ENCODE data around the gene WFDC5. TPM values are rescaled to one million over a fixed set of nuclear protein-coding genes. Genes with fewer than 3 reads are reported as not detected.
"Not testable (repeated sequence)": the region's sequence is repeated elsewhere in the genome, so short reads cannot be mapped to it uniquely, and the experiment has no call there.

WFDC5 gene
- total RNA-seq, 4 donors from 2014 or later: not detected

DNA sequence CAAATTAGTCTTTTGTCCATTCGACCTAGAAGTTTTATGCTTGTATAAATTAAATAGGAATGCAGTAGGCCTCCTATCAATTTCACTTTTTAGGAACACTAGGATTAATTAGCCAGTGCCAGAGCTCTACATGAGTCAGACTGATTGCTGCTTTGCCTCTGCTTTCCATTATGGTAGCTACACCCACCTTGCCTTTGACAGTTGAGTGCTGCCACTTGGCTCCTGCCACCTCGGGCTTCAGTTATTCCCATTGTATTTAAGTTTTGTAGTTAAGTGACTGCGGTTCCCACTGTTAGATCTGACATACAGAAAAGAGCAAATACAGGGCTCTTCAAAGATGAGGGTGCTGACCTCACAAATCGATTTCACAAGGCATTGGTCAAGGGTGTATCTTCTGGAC is 25.9 kb upstream of the WFDC5 start:
- no peaks in the 10 kb centered on the region for H3K9me3 ChIP-seq
- H3K4me1 ChIP-seq: no peaks in the 10 kb centered on the region
- WGBS, 2 donors: 70 to 75% methylated on average over 4 of the region's 4 CpGs
- DNase-seq: no peak
- H3K4me3 ChIP-seq (replicated peaks in 1 of 3): no peak overlapping the region
- intact Hi-C loops (cut with DNase I): no loop called here
- H3K27ac ChIP-seq: no peak overlapping the region
- H3K27me3 ChIP-seq: no peaks in the 10 kb centered on the region
- TF ChIP-seq, protein P1, sequence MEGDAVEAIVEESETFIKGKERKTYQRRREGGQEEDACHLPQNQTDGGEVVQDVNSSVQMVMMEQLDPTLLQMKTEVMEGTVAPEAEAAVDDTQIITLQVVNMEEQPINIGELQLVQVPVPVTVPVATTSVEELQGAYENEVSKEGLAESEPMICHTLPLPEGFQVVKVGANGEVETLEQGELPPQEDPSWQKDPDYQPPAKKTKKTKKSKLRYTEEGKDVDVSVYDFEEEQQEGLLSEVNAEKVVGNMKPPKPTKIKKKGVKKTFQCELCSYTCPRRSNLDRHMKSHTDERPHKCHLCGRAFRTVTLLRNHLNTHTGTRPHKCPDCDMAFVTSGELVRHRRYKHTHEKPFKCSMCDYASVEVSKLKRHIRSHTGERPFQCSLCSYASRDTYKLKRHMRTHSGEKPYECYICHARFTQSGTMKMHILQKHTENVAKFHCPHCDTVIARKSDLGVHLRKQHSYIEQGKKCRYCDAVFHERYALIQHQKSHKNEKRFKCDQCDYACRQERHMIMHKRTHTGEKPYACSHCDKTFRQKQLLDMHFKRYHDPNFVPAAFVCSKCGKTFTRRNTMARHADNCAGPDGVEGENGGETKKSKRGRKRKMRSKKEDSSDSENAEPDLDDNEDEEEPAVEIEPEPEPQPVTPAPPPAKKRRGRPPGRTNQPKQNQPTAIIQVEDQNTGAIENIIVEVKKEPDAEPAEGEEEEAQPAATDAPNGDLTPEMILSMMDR (IDR thresholded peaks at IDR 0.05): no peak
- no peaks in the 10 kb centered on the region for H3K36me3 ChIP-seq

DNA sequence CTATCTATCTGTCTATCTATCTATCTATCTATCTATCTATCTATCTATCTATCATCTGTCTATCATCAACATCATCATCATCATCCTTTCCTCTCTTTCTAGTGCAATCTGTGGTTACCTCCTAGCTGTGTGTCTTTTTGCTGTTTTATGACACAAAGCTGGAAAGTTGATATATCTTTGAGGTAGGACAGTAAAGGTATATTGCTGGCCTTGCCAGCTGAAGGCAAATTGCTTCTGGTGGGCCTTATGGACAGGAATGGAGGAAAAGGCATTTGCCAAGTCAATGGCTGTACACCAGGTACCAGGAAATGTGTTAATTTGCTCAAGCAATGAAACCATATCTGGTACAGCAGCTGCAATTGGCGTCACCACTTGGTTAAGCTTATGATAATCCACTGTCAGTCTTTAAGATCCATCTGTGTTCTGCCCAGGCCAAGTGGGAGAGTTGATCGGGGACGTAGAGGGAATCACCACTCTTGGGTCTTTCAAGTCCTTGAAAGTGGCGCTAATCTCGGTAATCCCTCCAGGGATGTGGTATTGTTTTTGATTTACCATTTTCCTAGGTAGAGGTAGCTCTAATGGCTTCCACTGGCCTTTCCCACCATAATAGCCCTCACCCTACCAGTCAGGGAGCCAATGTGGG is 24.9 kb upstream of the WFDC5 start:
- H3K27me3 ChIP-seq; intact Hi-C loops (cut with DNase I); DNase-seq; H3K9me3 ChIP-seq; H3K4me3 ChIP-seq (replicated peaks in 1 of 3); H3K36me3 ChIP-seq; H3K27ac ChIP-seq; H3K4me1 ChIP-seq: not testable (repeated sequence)
- 93 to 98% methylated on average over 5 of the region's 5 CpGs for WGBS, 2 donors

DNA sequence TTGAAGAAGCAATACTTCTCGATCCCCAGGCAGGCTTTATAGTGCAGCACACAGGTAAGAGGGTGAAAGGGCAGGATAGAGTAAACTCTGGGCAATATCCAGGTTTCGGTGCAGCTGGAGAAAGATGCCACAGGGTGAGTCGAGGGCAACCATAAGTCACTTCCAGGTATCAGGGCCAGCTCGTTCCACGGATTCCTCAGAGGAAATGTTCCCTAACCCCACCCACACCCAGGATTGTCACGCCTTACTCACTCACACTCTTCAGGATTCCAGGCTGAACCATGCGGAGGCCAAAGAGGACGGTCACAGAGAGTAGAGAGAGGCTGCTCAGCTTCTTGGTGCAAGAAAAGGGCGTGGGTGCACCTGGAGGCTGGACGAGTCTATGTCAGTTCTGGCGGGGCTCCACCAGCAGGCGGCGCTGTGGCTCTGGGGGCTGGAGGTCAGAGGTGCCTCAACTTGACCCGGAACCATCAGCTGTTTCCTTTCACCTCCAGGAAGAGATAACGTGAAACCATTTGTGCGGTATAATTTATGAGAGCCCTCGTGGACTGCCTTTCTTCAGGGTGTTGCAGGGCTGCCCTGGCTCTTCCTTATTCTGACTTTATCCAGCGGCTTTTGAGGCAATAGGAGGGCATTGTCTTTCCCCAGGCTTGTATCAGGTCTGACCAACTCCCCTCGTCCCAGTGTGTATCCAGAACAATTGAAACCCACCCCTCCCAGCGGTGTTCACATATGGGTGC is 23.8 kb upstream of the WFDC5 start:
- H3K36me3 ChIP-seq: no peaks in the 10 kb centered on the region
- intact Hi-C loops (cut with DNase I): no loop called here
- DNase-seq: peak; percentile 34 to 64
- H3K27me3 ChIP-seq: no peaks in the 10 kb centered on the region
- H3K27ac ChIP-seq: no peak overlapping the region
- no peaks in the 10 kb centered on the region for H3K9me3 ChIP-seq
- H3K4me1 ChIP-seq: no peaks in the 10 kb centered on the region
- 40 to 52% methylated on average over 18 to 20 of the region's 20 CpGs for WGBS, 2 donors
- TF ChIP-seq, protein P1 (IDR thresholded peaks at IDR 0.05): peak; percentile 9 to 73 (median 34)
- no peak for TF ChIP-seq POLR2A (IDR thresholded peaks at IDR 0.05)
- no peak overlapping the region for H3K4me3 ChIP-seq (replicated peaks in 1 of 3)

DNA sequence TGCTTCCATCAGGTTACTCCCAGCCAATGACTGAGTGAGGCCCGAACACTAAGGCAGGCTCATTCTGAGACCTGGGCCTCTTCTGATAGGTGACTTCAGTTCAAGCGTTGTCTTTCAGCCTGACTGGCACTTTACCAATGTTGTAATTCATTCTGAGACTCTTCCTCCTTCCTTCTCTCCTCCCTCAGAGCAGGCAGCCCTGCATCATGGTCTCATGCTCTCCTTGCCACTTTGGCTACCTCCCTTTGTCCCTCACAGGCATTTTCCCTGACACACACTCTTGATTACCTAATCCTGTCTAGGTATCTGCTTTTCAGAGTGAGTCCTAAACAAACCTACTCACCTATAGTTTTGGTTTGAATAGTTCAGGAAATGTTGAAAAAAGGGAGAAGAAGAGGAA is 21.9 kb upstream of the WFDC5 start:
- no peak for DNase-seq
- intact Hi-C loops (cut with DNase I): no loop called here
- Histone ChIP-seq H3K9me3 (no peaks in the 10 kb centered on the region), H3K36me3 (no peaks in the 10 kb centered on the region), H3K4me1 (no peaks in the 10 kb centered on the region), H3K27me3 (no peaks in the 10 kb centered on the region), H3K4me3 (replicated peaks in 1 of 3) (no peak overlapping the region), H3K27ac (no peak overlapping the region)
- WGBS, 2 donors: 93% methylated on average over 1 to 2 of the region's 2 CpGs
- TF ChIP-seq, protein P1 (IDR thresholded peaks at IDR 0.05): no peak
- no peak for TF ChIP-seq POLR2A (IDR thresholded peaks at IDR 0.05)

DNA sequence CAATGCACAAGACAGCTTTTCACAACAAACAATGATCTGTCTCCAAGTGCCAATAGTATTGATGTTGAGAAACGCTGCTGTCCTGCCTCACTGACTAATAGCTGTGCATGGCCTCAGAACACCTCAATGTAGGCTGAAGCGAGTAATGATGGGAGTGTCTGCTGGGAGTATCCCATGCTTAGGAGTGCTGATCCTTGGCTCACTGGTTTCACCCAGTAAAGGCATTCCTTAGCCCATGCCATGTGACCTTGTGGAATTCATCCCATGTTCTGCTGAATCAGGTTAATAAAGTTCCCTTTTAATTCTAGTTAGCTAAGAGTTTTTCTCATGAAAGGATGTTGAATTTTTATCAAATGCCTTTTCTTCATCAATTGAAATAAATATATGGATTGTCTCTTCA is 13.1 kb upstream of the WFDC5 start:
- Histone ChIP-seq H3K4me1 (no peaks in the 10 kb centered on the region), H3K27me3 (no peaks in the 10 kb centered on the region), H3K9me3 (no peaks in the 10 kb centered on the region), H3K4me3 (replicated peaks in 1 of 3) (no peak overlapping the region), H3K27ac (no peak overlapping the region), H3K36me3 (no peaks in the 10 kb centered on the region)
- intact Hi-C loops (cut with DNase I): no loop called here
- no peak for DNase-seq
- TF ChIP-seq, protein P1 (IDR thresholded peaks at IDR 0.05): no peak
- TF ChIP-seq POLR2A (IDR thresholded peaks at IDR 0.05): no peak
- WGBS, 2 donors: 75 to 89% methylated on average over 2 of the region's 2 CpGs

Measured in thyroid gland (tissue), 4 donors.